Caco-2 (cell line): ENCODE measurements around the gene SEC22A. TPM values are rescaled to one million over a fixed set of nuclear protein-coding genes. Genes with fewer than 3 reads are reported as not detected.

ENCODE experiments used
- BruUV-seq: library from RNA; stranded (reverse); fragments of 400-500 nt; replicated peaks from 2 replicates; lab custom pipeline; 2021; lab: Mats Ljungman, UMichigan
- CTCF ChIA-PET: fragments of 300-600 bp; sonication (Branson Sonifier 250); formaldehyde crosslinking; loops from one replicate; lab custom pipeline; 2022; ENCODE audit warnings: antibody characterized with exemption; lab: Charles Lee
- POLR2A ChIA-PET: fragments of 300-600 bp; sonication (Branson Sonifier 250); formaldehyde crosslinking; loops from one replicate; lab custom pipeline; 2022; ENCODE audit warnings: antibody characterized with exemption; lab: Charles Lee
- DNase-seq, 2 experiments: peaks; one replicate each; pipeline versions ENCODE4 v3.0.0 to v3.0.0-alpha.2; 2020 to 2022
- H3K27me3 ChIP-seq: replicated peaks from 2 replicates; pipeline ENCODE4 v1.6.0; 2011; ENCODE audit warnings: low read length; ENCODE audit not compliant: control insufficient read depth, insufficient read depth
- H3K36me3 ChIP-seq: 2 replicates; pipeline ENCODE4 v1.5.1; 2011; ENCODE audit warnings: low read length; ENCODE audit not compliant: control insufficient read depth, insufficient read depth
- H3K4me1 ChIP-seq: fragments of 250-450 bp; sonication (Bioruptor Pico); 2 replicates; pipeline ENCODE4 v1.5.1; 2020; ENCODE audit warnings: mild to moderate bottlenecking
- H3K4me3 ChIP-seq: 2 replicates; pipeline ENCODE4 v1.5.1; 2011; ENCODE audit warnings: low read depth, mild to moderate bottlenecking, control low read depth, low read length
- H3K9me3 ChIP-seq: fragments of 250-450 bp; sonication (Bioruptor Pico); 2 replicates; pipeline ENCODE4 v1.5.1; 2020; ENCODE audit warnings: mild to moderate bottlenecking, moderate library complexity
- H3K27ac Mint-ChIP-seq: one replicate; pipeline ENCODE4 v1.8.0; 2022; ENCODE audit warnings: mixed read lengths; ENCODE audit not compliant: unreplicated experiment
- H3K27me3 Mint-ChIP-seq: one replicate; pipeline ENCODE4 v1.8.0; 2022; ENCODE audit warnings: mixed read lengths; ENCODE audit not compliant: insufficient read depth, unreplicated experiment
- H3K36me3 Mint-ChIP-seq: one replicate; pipeline ENCODE4 v1.8.0; 2022; ENCODE audit warnings: mild to moderate bottlenecking, mixed read lengths; ENCODE audit not compliant: insufficient read depth, unreplicated experiment
- H3K4me1 Mint-ChIP-seq: one replicate; pipeline ENCODE4 v1.8.0; 2022; ENCODE audit warnings: low read depth, mixed read lengths; ENCODE audit not compliant: unreplicated experiment
- H3K4me3 Mint-ChIP-seq: one replicate; pipeline ENCODE4 v1.8.0; 2022; ENCODE audit warnings: mild to moderate bottlenecking, moderate library complexity, mixed read lengths; ENCODE audit not compliant: unreplicated experiment
- H3K9me3 Mint-ChIP-seq: one replicate; pipeline ENCODE4 v1.8.0; 2022; ENCODE audit warnings: mixed read lengths; ENCODE audit not compliant: unreplicated experiment
- intact Hi-C: fragments of 100-400 bp; cut with micrococcal nuclease; formaldehyde crosslinking; loops from one replicate; pipeline ENCODE4 v1.10.0; 2022; ENCODE audit not compliant: unreplicated experiment
- total RNA-seq: library from RNA; stranded (reverse); gene quantifications from 2 replicates; pipeline ENCODE4 v1.2.3, GENCODE V29; 2022
- TF ChIP-seq, protein P1 (sequence below), 2 experiments: fragments of 200-600 bp in 1 of 2; IDR thresholded peaks; 1 replicate in 1 of 2; 2 replicates in 1 of 2; pipeline versions ENCODE4 v1.5.1 to v1.8.0; 2011 to 2022; ENCODE audit warnings: antibody characterized with exemption in 1 of 2, control low read depth in 1 of 2, inconsistent platforms in 1 of 2, low read depth in 1 of 2, low read length in 1 of 2, mild to moderate bottlenecking in 1 of 2, moderate library complexity in 1 of 2; ENCODE audit not compliant: insufficient read depth in 1 of 2, severe bottlenecking in 1 of 2, unreplicated experiment in 1 of 2

The SEC22A gene
- total RNA-seq, 1 experiment from 2014 or later, result 17.7 TPM

DNA sequence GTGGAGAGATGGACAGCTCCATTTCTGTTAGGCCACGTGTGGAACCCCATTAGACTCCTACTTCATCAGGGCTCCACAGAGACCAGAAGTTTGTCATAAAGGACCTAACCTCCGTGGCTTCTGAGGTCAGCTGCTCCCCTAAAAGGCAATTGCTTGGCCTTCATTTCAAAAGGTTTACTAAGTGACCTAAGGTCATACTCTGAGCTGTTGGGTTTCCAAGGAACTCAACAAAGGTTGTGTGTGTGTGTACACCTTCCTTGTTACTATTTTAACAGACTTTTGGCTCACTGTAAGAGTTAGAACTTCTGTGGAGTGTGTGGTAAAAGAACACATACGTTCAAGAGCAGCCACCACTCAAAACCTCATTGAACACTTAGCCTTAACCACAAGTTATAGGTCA, 73.9 kb downstream of the SEC22A start:
- H3K4me3 ChIP-seq, result no peak overlapping the region
- POLR2A ChIA-PET, result no interaction called here
- Mint-ChIP-seq H3K9me3 (no peaks in the 10 kb centered on the region), H3K4me1 (no peaks in the 10 kb centered on the region), H3K4me3 (no peak overlapping the region), H3K36me3 (no peaks in the 10 kb centered on the region), H3K27me3 (no peaks in the 10 kb centered on the region), H3K27ac (no peak overlapping the region)
- H3K27me3 ChIP-seq, result no peaks in the 10 kb centered on the region
- CTCF ChIA-PET, result no interaction called here
- BruUV-seq, result no TSS peak
- DNase-seq, result no peak
- no peaks in the 10 kb centered on the region for H3K9me3 ChIP-seq
- no peaks in the 10 kb centered on the region for H3K4me1 ChIP-seq
- intact Hi-C loops, result no loop called here
- TF ChIP-seq, protein P1, sequence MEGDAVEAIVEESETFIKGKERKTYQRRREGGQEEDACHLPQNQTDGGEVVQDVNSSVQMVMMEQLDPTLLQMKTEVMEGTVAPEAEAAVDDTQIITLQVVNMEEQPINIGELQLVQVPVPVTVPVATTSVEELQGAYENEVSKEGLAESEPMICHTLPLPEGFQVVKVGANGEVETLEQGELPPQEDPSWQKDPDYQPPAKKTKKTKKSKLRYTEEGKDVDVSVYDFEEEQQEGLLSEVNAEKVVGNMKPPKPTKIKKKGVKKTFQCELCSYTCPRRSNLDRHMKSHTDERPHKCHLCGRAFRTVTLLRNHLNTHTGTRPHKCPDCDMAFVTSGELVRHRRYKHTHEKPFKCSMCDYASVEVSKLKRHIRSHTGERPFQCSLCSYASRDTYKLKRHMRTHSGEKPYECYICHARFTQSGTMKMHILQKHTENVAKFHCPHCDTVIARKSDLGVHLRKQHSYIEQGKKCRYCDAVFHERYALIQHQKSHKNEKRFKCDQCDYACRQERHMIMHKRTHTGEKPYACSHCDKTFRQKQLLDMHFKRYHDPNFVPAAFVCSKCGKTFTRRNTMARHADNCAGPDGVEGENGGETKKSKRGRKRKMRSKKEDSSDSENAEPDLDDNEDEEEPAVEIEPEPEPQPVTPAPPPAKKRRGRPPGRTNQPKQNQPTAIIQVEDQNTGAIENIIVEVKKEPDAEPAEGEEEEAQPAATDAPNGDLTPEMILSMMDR (IDR thresholded peaks at IDR 0.05; ENCODE audit: insufficient read depth in 1 of 2, low read depth in 1 of 2, low read length in 1 of 2, severe bottlenecking in 1 of 2, unreplicated experiment in 1 of 2), result no peak
- no peaks in the 10 kb centered on the region for H3K36me3 ChIP-seq

DNA sequence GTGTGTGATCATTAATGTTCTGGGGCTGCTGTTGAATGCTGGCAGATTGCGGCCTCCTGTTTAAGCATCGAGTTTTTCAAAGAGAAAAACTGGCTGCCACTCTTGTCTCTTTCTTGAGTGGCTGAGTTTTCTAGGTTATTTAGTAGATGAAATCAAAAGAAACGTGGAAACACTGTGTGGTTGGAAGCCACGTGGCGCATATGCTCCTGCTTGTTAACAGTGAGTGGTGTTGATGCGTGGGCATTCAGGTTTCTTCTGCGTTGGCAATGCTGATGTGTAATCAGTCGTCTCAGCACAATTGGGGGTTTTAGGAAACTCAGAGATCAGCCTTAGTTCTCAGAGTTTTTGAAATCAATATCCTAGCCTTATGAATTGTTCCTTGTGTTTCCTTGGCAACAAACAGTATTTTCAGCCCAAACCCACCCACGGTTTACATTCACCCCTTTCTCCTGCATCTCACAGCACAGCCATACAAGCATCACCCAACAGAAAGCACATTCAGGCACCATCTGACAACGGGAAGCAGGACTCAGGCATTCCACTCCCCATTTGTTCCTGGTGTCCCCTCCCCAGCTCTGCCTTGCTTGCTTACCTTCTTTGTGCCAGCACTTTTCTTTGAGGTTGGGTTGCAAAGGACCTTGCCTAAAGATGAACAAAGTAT, 74.7 kb downstream of the SEC22A start:
- TF ChIP-seq, protein P1 (IDR thresholded peaks at IDR 0.05; ENCODE audit: insufficient read depth in 1 of 2, low read depth in 1 of 2, low read length in 1 of 2, severe bottlenecking in 1 of 2, unreplicated experiment in 1 of 2), result no peak
- CTCF ChIA-PET, result no interaction called here
- no peaks in the 10 kb centered on the region for H3K36me3 ChIP-seq
- no peaks in the 10 kb centered on the region for H3K27me3 ChIP-seq
- intact Hi-C loops, result no loop called here
- H3K4me1 Mint-ChIP-seq, result no peaks in the 10 kb centered on the region
- no peak overlapping the region for H3K4me3 Mint-ChIP-seq
- H3K36me3 Mint-ChIP-seq, result no peaks in the 10 kb centered on the region
- no peaks in the 10 kb centered on the region for H3K9me3 Mint-ChIP-seq
- H3K9me3 ChIP-seq, result no peaks in the 10 kb centered on the region
- no peaks in the 10 kb centered on the region for H3K27me3 Mint-ChIP-seq
- no peak overlapping the region for H3K27ac Mint-ChIP-seq
- DNase-seq, result no peak
- no peaks in the 10 kb centered on the region for H3K4me1 ChIP-seq
- no TSS peak for BruUV-seq
- POLR2A ChIA-PET, result no interaction called here
- H3K4me3 ChIP-seq, result no peak overlapping the region

DNA sequence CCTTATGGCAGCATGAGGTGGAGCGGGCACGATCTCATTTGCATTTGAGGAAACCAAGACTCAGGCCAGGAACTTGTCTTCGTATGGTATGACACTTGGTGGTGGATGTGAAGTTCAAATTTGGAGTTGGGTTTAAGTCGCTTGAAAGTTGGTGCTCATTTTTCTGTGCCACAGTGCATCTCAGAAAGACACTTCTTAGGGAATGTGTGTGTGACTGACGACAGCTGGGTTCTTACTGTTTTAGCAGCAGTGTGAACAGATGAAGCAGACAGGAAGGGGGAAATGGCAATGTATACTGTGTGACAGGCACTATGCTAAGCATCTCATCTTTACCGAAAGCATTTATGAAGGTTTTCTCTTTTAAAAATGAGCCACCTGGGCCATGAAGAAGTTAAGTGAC, 75.4 kb downstream of the SEC22A start:
- H3K9me3 ChIP-seq, result no peaks in the 10 kb centered on the region
- no TSS peak for BruUV-seq

More for the DNA sequence above, 75.4 kb downstream of the SEC22A start:
- TF ChIP-seq, protein P1 (IDR thresholded peaks at IDR 0.05; ENCODE audit: insufficient read depth in 1 of 2, low read depth in 1 of 2, low read length in 1 of 2, severe bottlenecking in 1 of 2, unreplicated experiment in 1 of 2), result no peak
- ChIA-PET POLR2A (no interaction called here), CTCF (no interaction called here)
- Histone ChIP-seq H3K4me3 (no peak overlapping the region), H3K4me1 (no peaks in the 10 kb centered on the region), H3K27me3 (no peaks in the 10 kb centered on the region), H3K36me3 (no peaks in the 10 kb centered on the region)
- H3K4me3 Mint-ChIP-seq, result no peak overlapping the region
- H3K36me3 Mint-ChIP-seq, result no peaks in the 10 kb centered on the region
- H3K27ac Mint-ChIP-seq, result no peak overlapping the region
- intact Hi-C loops, result no loop called here
- no peak for DNase-seq
- H3K9me3 Mint-ChIP-seq, result no peaks in the 10 kb centered on the region
- no peaks in the 10 kb centered on the region for H3K4me1 Mint-ChIP-seq
- no peaks in the 10 kb centered on the region for H3K27me3 Mint-ChIP-seq
